Fibroblast of peridontal ligament (primary cell): Measurements from ENCODE around the gene SKAP2.

Experiments used
- DNase-seq: peaks from one replicate; pipeline ENCODE4 v3.0.0-alpha.2; 2010; ENCODE audit errors: extremely low read depth

Gene SKAP2

GRCh38 chr7:26638140-26638539, 226.2 kb downstream of the SKAP2 start:
- DNase-seq, result no peak

- DNase-seq, result no peak
These were observed 226.8 kb downstream of the SKAP2 start for GRCh38 chr7:26637610-26638009.

- DNase-seq, result no peak
These were observed 227.6 kb downstream of the SKAP2 start for GRCh38 chr7:26636808-26637207.

GRCh38 chr7:26633557-26633956, 230.8 kb downstream of the SKAP2 start:
- DNase-seq, result no peak

GRCh38 chr7:26631601-26632000, 232.8 kb downstream of the SKAP2 start:
- no peak for DNase-seq

GRCh38 chr7:26630941-26631580, 233.3 kb downstream of the SKAP2 start:
- DNase-seq, result no peak

- DNase-seq, result no peak
These were observed 234.0 kb downstream of the SKAP2 start for GRCh38 chr7:26630361-26630760.

- DNase-seq, result no peak
These were observed 234.7 kb downstream of the SKAP2 start for GRCh38 chr7:26629696-26630095.

GRCh38 chr7:26627891-26628341, 236.5 kb downstream of the SKAP2 start:
- DNase-seq, result no peak

- no peak for DNase-seq
These were observed 237.2 kb downstream of the SKAP2 start for GRCh38 chr7:26627221-26627620.

GRCh38 chr7:26626687-26627086, 237.7 kb downstream of the SKAP2 start:
- no peak for DNase-seq

- DNase-seq, result no peak
These were observed 238.2 kb downstream of the SKAP2 start for GRCh38 chr7:26626156-26626555.

- DNase-seq, result no peak
These were observed 239.1 kb downstream of the SKAP2 start for GRCh38 chr7:26625286-26625685.

GRCh38 chr7:26624839-26625238, 239.6 kb downstream of the SKAP2 start:
- no peak for DNase-seq

- DNase-seq, result no peak
These were observed 240.0 kb downstream of the SKAP2 start for GRCh38 chr7:26624431-26624830.

- no peak for DNase-seq
These were observed 244.0 kb downstream of the SKAP2 start for GRCh38 chr7:26620352-26620751.

GRCh38 chr7:26619348-26619984, 244.9 kb downstream of the SKAP2 start:
- no peak for DNase-seq

- DNase-seq, result no peak
These were observed 245.5 kb downstream of the SKAP2 start for GRCh38 chr7:26618898-26619297.

GRCh38 chr7:26618449-26618848, 245.9 kb downstream of the SKAP2 start:
- DNase-seq, result no peak
